CD14-positive monocyte (primary cell): ENCODE results near the gene CDC25C. TPM values are rescaled to one million over a fixed set of nuclear protein-coding genes. Genes with fewer than 3 reads are reported as not detected.

Experiments used
- DNase-seq, 3 donors: peaks; one replicate each; pipeline ENCODE4 v3.0.0-alpha.2; 2011 to 2022
- H2AFZ ChIP-seq: 2 replicates; pipeline ENCODE4 v1.6.0; 2012; ENCODE audit warnings: mild to moderate bottlenecking, low read depth, low read length, inconsistent platforms; ENCODE audit not compliant: insufficient read depth, poor library complexity, severe bottlenecking
- H3K27ac ChIP-seq, 2 donors: 1 replicate in 1 of 2; 2 replicates in 1 of 2; pipeline ENCODE4 v1.5.1; 2012 to 2013; ENCODE audit warnings: low read length in 2 of 2, control low read depth in 1 of 2, inconsistent platforms in 1 of 2, low read depth in 1 of 2, mild to moderate bottlenecking in 1 of 2
- H3K27me3 ChIP-seq, 2 donors: one replicate each; pipeline versions ENCODE4 v1.6.0 to v1.6.1; 2011 to 2013; ENCODE audit warnings: low read length in 2 of 2; ENCODE audit not compliant: control insufficient read depth in 2 of 2, insufficient read depth in 2 of 2
- H3K36me3 ChIP-seq, 2 donors: replicated peaks in 1 of 2; 1 replicate in 1 of 2; 2 replicates in 1 of 2; pipeline versions ENCODE4 v1.5.1 to v1.6.1; 2012 to 2013; ENCODE audit warnings: low read length in 2 of 2, control low read depth in 1 of 2, inconsistent platforms in 1 of 2, mild to moderate bottlenecking in 1 of 2; ENCODE audit not compliant: insufficient read depth in 2 of 2, control insufficient read depth in 1 of 2
- H3K4me1 ChIP-seq, 2 donors: 1 replicate in 1 of 2; 2 replicates in 1 of 2; pipeline versions ENCODE4 v1.5.1 to v1.6.1; 2012 to 2013; ENCODE audit warnings: low read length in 2 of 2, control low read depth in 1 of 2, inconsistent platforms in 1 of 2, mild to moderate bottlenecking in 1 of 2, moderate library complexity in 1 of 2; ENCODE audit not compliant: insufficient read depth in 2 of 2, control insufficient read depth in 1 of 2
- H3K4me2 ChIP-seq: replicated peaks from 2 replicates; pipeline ENCODE3; 2012; ENCODE audit warnings: low read length, moderate library complexity, mild to moderate bottlenecking; ENCODE audit not compliant: poor library complexity, severe bottlenecking; ENCODE audit errors: extremely low read depth
- H3K4me3 ChIP-seq, 3 experiments: fragments of 200-600 bp in 1 of 3; sonication (generic) in 1 of 3; replicated peaks in 1 of 3; 1 replicate in 2 of 3; 2 replicates in 1 of 3; pipeline ENCODE4 v1.5.1; 2011 to 2013; ENCODE audit warnings: low read length in 3 of 3, mild to moderate bottlenecking in 3 of 3, control low read depth in 2 of 3, low read depth in 2 of 3, inconsistent platforms in 1 of 3, moderate library complexity in 1 of 3
- H3K79me2 ChIP-seq: 2 replicates; pipeline ENCODE4 v1.6.0; 2012; ENCODE audit warnings: mild to moderate bottlenecking, control low read depth, inconsistent platforms, low read length, moderate library complexity; ENCODE audit not compliant: insufficient read depth
- H3K9ac ChIP-seq: 2 replicates; pipeline ENCODE4 v1.6.0; 2017; ENCODE audit warnings: low read length, mild to moderate bottlenecking; ENCODE audit not compliant: insufficient read depth, poor library complexity, severe bottlenecking
- H3K9me3 ChIP-seq, 2 donors: replicated peaks in 1 of 2; 1 replicate in 1 of 2; 2 replicates in 1 of 2; pipeline versions ENCODE4 v1.5.1 to v1.6.1; 2012 to 2013; ENCODE audit warnings: low read length in 2 of 2, control low read depth in 1 of 2; ENCODE audit not compliant: control insufficient read depth in 1 of 2, insufficient read depth in 1 of 2
- H4K20me1 ChIP-seq: 2 replicates; pipeline ENCODE4 v1.6.0; 2012; ENCODE audit warnings: mild to moderate bottlenecking, low read length, control low read depth, moderate library complexity; ENCODE audit not compliant: insufficient read depth
- H3K27ac Mint-ChIP-seq, 7 donors: one replicate each; pipeline ENCODE4 v1.8.0; 2020; ENCODE audit warnings: mild to moderate bottlenecking in 7 of 7, mixed read lengths in 7 of 7, moderate library complexity in 6 of 7, inconsistent platforms in 2 of 7
- H3K27me3 Mint-ChIP-seq, 3 donors: one replicate each; pipeline ENCODE4 v1.8.0; 2021 to 2022; ENCODE audit warnings: low read depth in 3 of 3, mild to moderate bottlenecking in 3 of 3, mixed read lengths in 3 of 3, moderate library complexity in 3 of 3, inconsistent platforms in 1 of 3
- H3K36me3 Mint-ChIP-seq, 2 donors: one replicate each; pipeline ENCODE4 v1.8.0; 2020; ENCODE audit warnings: mixed read lengths in 2 of 2, inconsistent platforms in 1 of 2, mild to moderate bottlenecking in 1 of 2
- H3K4me1 Mint-ChIP-seq: one replicate; pipeline ENCODE4 v1.8.0; 2020; ENCODE audit warnings: mild to moderate bottlenecking, mixed read lengths
- H3K4me3 Mint-ChIP-seq, 2 donors: one replicate each; pipeline ENCODE4 v1.8.0; 2020; ENCODE audit warnings: mild to moderate bottlenecking in 2 of 2, mixed read lengths in 2 of 2, moderate library complexity in 1 of 2
- H3K9me3 Mint-ChIP-seq, 7 donors: one replicate each; pipeline ENCODE4 v1.8.0; 2020 to 2022; ENCODE audit warnings: mixed read lengths in 7 of 7, mild to moderate bottlenecking in 6 of 7, moderate library complexity in 6 of 7, inconsistent platforms in 2 of 7
- WGBS: methylation state at CpG from one replicate; pipeline ENCODE4 v1.1.5; 2013; ENCODE audit warnings: missing lambda C conversion rate; ENCODE audit not compliant: insufficient coverage; 5-methylcytosine and 5-hydroxymethylcytosine counted together
- intact Hi-C, 2 donors: fragments of 100-400 bp; cut with micrococcal nuclease; formaldehyde crosslinking; loops; one replicate each; pipeline versions ENCODE4 v1.15.0 to v1.15.1; 2023
- polyA plus RNA-seq, 3 donors: library from polyadenylated mRNA; depleted of rRNA in 1 of 3; unstranded in 2 of 3; stranded (reverse) in 1 of 3; fragments of 300-500 nt in 2 of 3; fragments of >200 nt in 1 of 3; fragmentation: Illumina TruSeq in 2 of 3; gene quantifications; 1 replicate in 2 of 3; 2 replicates in 1 of 3; pipeline ENCODE4 v1.2.3, GENCODE V29; 2012 to 2021
- TF ChIP-seq, protein P1 (sequence below): fragments of 200-600 bp; IDR thresholded peaks from one replicate; pipeline ENCODE4 v1.8.0; 2022; ENCODE audit warnings: antibody characterized with exemption, mild to moderate bottlenecking

CDC25C gene
- polyA plus RNA-seq, 3 donors: not detected

DNA sequence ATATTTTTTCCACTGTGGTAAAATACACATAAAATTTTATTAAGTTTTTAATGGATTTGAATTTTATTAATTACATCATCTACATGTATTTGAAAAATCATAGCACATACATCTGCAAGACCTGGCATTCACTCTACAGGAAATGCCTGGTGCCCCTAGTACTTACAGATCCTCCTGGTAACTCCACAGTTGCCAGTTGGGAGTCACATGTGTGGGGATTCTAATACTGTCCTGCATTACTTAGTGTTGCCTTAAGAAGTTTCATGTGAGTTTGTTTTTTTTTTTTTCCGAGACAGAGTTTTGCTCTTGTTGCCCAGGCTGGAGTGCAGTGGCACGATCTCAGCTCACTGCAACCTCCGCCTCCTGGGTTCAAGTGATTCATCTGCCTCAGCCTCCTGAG, 38.9 kb upstream of the CDC25C start:
- H3K9me3 Mint-ChIP-seq: peaks cover 0 to 3% (median 0%) of the 10 kb centered on the region in 7 donors
- peaks cover 29 to 33% of the 10 kb centered on the region in 2 donors for H3K36me3 Mint-ChIP-seq
- H3K4me3 Mint-ChIP-seq: peak overlapping the region; percentile 79 to 82
- WGBS: no CpG with 5 or more reads among the region's 3 CpGs
- Histone ChIP-seq H3K27ac (peak overlapping the region; percentile 68 to 97), H3K4me1 (peaks cover 51 to 68% of the 10 kb centered on the region in 2 donors), H3K9me3 (no peaks in the 10 kb centered on the region), H3K27me3 (no peaks in the 10 kb centered on the region), H4K20me1 (peaks cover 3% of the 10 kb centered on the region), H3K79me2 (peaks cover 88% of the 10 kb centered on the region), H3K9ac (peak overlapping the region; percentile 69), H3K36me3 (peaks cover 20 to 31% of the 10 kb centered on the region in 2 donors), H3K4me2 (peak overlapping the region; percentile 83), H2AFZ (peak overlapping the region; percentile 17), H3K4me3 (peak overlapping the region; percentile 30 to 89 (median 77))
- H3K27me3 Mint-ChIP-seq: no peaks in the 10 kb centered on the region
- DNase-seq: peak in 2 of 3 donors; percentile 30 to 45
- peak overlapping the region; percentile 95 to 100 (median 99) for H3K27ac Mint-ChIP-seq
- intact Hi-C loops: loop anchor here in 1 of 2 donors (5.0 kb wide), 1 partner anchor 33 kb away; the partner anchor contains the start of gene FAM53C
- H3K4me1 Mint-ChIP-seq: peaks cover 57% of the 10 kb centered on the region
- TF ChIP-seq, protein P1, sequence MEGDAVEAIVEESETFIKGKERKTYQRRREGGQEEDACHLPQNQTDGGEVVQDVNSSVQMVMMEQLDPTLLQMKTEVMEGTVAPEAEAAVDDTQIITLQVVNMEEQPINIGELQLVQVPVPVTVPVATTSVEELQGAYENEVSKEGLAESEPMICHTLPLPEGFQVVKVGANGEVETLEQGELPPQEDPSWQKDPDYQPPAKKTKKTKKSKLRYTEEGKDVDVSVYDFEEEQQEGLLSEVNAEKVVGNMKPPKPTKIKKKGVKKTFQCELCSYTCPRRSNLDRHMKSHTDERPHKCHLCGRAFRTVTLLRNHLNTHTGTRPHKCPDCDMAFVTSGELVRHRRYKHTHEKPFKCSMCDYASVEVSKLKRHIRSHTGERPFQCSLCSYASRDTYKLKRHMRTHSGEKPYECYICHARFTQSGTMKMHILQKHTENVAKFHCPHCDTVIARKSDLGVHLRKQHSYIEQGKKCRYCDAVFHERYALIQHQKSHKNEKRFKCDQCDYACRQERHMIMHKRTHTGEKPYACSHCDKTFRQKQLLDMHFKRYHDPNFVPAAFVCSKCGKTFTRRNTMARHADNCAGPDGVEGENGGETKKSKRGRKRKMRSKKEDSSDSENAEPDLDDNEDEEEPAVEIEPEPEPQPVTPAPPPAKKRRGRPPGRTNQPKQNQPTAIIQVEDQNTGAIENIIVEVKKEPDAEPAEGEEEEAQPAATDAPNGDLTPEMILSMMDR: no peak

DNA sequence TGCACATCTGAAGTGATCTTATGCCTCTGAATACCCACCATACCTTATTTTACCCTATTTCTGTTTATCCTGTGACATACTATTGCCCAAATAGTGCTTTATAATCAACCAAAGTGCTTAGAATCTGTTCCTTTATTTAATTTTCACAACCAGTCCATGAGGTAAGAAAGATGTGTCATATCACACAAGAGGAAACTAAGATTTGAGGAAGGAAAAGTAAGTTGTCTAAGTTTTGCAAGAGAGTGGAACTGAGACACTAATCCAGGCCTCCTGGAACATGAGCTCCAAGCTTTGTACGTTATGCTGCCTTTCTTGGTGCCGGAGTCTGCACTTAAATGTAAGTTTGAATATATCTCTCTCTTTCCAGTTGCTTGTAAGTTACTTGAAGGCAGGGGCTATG, 38.1 kb upstream of the CDC25C start:
- intact Hi-C loops: loop anchor here (2.0 to 5.0 kb wide), 2 partner anchors 17 to 32 kb away; partner anchors contain the start of genes KDM3B (in 2 of the 2) and FAM53C (in 1 of the 2)
- H3K4me3 ChIP-seq: peak overlapping the region; percentile 30 to 89 (median 77)

More for the DNA sequence above, 38.1 kb upstream of the CDC25C start:
- TF ChIP-seq, protein P1: no peak
- Histone ChIP-seq H3K36me3 (peaks cover 13 to 25% of the 10 kb centered on the region in 2 donors), H3K27ac (peak overlapping the region; percentile 83 to 97), H3K9me3 (no peaks in the 10 kb centered on the region), H3K4me1 (peaks cover 51 to 68% of the 10 kb centered on the region in 2 donors), H3K27me3 (no peaks in the 10 kb centered on the region), H3K4me2 (peak overlapping the region; percentile 83), H3K9ac (peak overlapping the region; percentile 69), H2AFZ (peak overlapping the region; percentile 57), H4K20me1 (peaks cover 3% of the 10 kb centered on the region), H3K79me2 (peaks cover 92% of the 10 kb centered on the region)
- H3K36me3 Mint-ChIP-seq: peaks cover 22 to 25% of the 10 kb centered on the region in 2 donors
- no CpG with 5 or more reads among the region's 2 CpGs for WGBS
- H3K4me3 Mint-ChIP-seq: peak overlapping the region; percentile 79 to 86
- H3K27me3 Mint-ChIP-seq: no peaks in the 10 kb centered on the region
- no peaks in the 10 kb centered on the region for H3K9me3 Mint-ChIP-seq
- peak; percentile 80 to 90 (median 89) for DNase-seq
- peak overlapping the region; percentile 96 to 100 (median 99) for H3K27ac Mint-ChIP-seq
- peaks cover 60% of the 10 kb centered on the region for H3K4me1 Mint-ChIP-seq
